Activated CD4-positive, alpha-beta T cell treated with anti-CD3 and anti-CD28 coated beads for 4 hours (primary cell): ENCODE data around the gene MAB21L1.

Experiments
- DNase-seq, 2 donors: peaks; one replicate each; pipeline ENCODE4 v3.0.0-alpha.2; 2020

MAB21L1 gene

DNA sequence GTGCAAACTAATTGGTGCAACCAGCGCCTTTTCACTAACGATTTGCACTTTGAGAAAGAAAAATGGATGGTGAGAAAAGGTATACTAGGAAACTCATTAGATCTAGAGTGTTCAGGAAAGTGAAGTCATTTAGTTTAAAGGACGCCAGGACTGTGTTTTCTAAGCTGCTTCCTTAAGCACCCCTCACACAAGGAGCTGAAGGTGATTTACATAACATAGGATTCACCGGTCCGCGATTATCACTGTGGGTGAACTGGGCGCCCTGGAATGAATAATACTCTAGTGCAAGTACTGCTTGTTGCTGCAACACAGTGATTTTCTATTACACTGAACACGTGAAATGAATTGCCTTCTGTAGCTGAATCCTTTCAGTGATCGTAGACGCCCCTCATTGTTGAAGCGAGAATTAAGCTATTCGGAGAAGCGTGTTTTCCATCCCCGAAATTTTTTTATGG is 2.6 kb upstream of the MAB21L1 start:
- no peak for DNase-seq

DNA sequence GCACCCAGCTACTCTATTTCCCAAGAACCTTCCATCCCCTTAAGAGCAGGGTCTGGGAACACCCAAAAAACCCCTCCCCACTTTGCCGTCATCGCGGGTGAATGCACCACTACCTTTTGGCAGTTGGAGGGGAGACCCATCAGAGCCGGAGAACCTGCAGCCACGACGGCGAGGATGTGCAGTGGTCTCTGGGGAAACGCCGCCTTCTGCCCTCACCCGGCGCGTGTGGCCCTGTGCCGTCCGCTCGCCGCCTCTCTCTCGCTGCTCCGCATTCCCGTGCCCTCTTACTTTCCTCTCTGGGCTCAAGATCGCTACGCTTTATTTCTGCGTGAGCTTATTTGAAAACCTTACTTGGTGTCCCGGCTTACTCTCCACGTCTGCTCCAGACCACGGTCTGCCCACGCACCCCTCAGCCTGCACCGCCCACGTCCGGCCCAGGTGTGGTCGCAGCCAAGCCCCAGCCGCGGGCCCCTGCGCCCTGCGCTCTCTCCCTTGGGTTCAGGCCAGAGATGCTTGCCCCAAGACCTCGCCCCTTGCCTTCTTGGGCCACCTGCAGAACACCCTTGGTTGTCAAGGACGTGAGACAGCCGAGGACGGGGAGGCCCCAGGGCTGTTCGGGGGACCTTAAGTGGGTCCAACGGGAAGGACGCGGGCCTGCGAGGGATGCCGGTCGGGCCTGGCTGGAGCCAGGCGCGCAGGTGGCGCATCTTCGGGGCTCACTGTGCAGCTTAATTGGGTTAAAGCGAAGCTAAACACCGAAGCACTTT is 2.0 kb upstream of the MAB21L1 start:
- DNase-seq, result no peak

DNA sequence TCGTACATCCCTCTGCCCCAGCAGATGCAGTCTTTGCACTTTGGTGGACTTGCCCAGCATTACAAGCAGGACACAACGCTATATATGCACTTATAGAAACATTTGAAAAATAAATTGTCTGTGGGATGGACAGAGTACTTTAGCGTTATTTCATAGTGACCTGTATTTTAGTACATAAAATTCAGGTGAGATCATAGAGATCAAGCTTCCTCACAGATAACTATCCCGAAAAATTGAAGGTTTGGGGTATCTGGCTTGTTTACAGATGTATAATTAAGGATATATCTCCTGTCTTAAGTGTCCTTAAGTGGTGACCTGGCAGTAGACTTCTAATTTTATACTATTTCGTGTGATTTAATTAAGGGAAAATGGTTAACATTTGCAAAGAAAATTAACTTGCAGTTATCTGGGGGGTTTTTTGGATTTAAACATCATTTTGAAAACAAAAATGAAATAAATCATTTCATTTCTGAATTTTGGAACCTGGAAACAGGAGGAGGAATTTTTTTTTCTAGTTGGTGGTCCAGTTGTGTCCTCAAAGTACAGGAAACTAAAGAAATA is 977 bp upstream of the MAB21L1 start:
- DNase-seq, result no peak

DNA sequence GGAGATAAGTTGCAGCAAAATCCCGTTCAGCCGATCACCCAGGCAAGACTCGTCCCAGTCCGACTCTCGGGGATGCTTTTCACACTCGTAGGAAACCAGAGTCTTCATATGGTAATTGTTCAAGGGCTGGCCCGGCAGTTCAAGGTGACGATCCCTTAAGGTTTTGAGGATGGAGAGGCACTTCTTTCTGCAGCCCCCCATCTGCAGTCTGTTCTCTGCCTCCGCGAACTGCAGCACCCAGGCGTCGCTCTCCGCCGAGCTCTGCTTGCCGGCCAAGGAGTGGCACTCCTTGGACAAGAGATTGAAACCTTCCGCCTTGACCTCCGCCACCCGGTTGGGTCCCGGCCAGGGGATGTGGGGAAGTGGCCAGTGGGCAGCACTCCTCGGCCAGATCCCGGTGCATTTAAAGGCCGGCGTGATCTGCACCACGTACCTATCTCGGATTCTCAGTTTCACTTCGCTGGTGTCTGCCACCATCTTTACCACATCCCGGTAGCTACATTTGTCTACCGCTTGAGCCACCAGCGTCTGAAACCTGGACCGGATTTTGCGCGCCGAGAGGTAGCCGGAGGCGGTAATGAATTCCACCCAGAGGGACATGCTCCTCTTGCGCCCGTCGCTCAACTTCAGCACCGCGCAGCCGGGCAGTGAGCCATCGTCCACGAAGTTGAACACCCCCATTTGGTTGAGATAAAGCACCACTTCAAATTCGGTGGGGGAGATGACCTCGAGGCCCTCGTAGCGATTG is 1.1 kb downstream of the MAB21L1 start:
- no peak for DNase-seq

GRCh38 chr13:35474496-35475211 is 1.8 kb downstream of the MAB21L1 start:
- DNase-seq, result no peak

- no peak for DNase-seq
Measured at GRCh38 chr13:35473802-35474201, 2.7 kb downstream of the MAB21L1 start.

- DNase-seq, result no peak
Measured at GRCh38 chr13:35473206-35473775, 3.2 kb downstream of the MAB21L1 start.

- DNase-seq, result no peak
Measured at GRCh38 chr13:35472323-35472881, 4.1 kb downstream of the MAB21L1 start.

DNA sequence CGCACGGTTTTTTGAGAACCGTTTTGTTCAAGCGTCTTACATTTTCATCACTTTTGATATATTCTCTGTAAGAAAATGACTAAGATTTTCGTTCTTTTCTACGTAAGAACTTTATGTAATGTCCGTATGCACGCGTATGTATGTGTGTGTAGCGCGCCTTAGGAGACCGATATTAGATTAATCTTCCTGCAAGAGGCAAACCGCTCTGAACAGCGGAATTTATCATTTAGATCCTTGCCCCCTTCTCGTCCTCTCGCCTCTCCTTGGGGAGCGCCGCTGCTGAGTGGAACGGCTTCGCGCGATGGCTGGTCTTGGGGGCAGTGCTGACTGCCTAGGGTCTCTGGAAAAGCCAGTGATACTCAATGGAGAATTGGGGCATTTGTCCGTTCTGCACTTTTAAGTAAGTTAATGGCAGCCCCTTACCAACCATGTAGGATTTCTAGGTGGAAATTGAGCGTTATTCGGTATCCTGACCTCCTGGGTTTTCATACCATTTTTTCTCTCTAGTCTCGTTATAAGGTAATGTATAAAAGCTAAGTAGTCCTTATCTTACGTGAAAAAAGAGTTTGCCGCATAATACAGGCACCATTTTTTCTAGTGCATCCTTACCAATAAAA is 4.7 kb downstream of the MAB21L1 start:
- no peak for DNase-seq

GRCh38 chr13:35470671-35471661 is 5.5 kb downstream of the MAB21L1 start:
- DNase-seq, result no peak

DNA sequence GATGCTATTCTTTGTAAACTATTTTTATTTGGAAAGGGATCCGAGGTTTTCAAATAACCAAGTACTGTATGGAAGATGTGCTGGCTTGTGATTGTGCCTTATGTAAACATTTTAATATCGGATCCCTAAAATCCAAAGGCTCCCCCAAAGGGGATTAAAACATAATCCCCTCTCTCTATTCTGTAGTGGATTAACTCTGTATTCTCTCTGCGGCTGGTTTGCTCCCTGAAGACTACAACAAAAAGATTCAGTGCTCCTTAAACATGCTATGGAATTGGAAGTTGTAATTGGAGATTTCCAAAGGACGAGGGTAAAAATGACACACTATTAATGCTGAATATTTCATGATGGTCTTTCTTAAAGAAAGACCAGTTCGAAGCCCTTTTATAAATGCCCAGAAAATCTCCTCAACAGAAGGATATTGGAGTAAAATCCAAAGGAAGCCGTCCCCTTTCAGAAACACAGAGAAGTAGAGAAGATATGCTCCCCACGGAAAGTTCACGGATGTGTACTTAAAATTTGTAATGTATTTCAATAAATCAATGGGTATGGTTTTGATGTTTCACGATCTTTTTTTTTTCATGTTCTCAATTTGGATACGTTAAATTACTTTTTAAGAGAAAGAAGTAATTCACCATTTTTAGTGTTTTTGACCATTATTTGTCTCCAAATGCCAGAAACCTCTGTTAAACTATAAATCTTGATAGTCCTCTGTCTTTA is 6.5 kb downstream of the MAB21L1 start:
- DNase-seq, result no peak

- DNase-seq, result no peak
Measured at GRCh38 chr13:35468195-35468594, 8.3 kb downstream of the MAB21L1 start.

- no peak for DNase-seq
Measured at GRCh38 chr13:35465371-35465770, 11.1 kb downstream of the MAB21L1 start.

DNA sequence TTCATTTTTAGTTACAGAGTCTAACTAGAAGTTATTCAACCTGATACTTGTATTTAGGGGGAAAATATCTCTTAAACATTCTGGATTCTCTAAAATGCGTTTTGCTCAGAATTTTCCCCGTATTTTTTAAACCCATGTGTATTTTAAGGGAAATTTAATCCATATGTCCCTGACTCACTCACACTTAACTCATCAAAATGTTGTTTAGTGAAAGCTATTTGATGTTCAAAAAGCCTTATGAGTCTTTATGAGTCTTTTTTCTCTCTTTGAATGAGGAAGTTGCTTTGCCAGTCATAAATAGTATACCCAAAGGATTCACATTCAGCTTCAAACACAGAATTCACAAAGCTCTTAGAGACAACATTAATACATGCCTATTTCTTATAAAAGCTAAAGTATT is 16.4 kb downstream of the MAB21L1 start:
- no peak for DNase-seq

DNA sequence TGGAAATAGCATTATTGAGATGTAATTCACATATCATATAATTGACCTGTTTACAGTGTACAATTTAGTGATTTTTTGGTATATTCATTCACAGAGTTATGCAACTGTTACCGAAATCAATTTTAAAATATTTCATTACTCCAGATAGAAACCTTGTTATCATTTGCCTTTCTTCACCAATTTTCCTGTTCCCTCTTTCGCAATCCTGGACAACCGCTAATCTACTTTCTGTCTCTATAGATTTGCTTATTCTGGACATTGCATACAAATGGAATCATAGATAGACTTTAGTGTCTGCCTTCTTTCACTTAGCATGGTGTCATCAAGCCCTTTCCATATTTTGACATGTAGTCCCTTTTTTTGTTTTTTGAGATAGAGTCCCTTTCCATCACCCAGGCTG is 19.2 kb downstream of the MAB21L1 start:
- DNase-seq, result no peak

DNA sequence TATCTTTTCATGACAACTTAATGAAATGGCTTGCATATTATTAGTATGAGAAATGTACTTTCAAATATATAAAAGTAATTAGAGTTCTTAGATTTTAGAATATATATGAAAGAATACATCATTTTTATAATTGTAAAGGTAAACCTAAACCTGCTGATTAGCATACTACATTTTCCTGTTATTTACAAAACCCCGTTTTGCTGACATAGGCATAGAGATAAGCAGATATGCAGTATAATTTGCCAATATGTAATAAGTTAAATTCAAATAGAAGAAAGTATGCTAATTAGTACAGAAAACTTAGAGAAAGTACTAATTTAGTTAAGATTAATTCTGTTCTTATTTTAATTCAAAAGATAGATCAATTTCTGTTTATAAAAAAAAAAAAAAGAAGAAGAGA is 21.5 kb downstream of the MAB21L1 start:
- no peak for DNase-seq

- no peak for DNase-seq
Measured at GRCh38 chr13:35449821-35450220, 26.7 kb downstream of the MAB21L1 start.

- no peak for DNase-seq
Measured at GRCh38 chr13:35448465-35448864, 28.0 kb downstream of the MAB21L1 start.
